ENCODE data around the gene ATG13. TPM values are rescaled to one million over a fixed set of nuclear protein-coding genes. Genes with fewer than 3 reads are reported as not detected.
"Not testable (repeated sequence)": the region's sequence is repeated elsewhere in the genome, so short reads cannot be mapped to it uniquely, and the experiment has no call there.

Gene ATG13
- polyA plus RNA-seq, 1 donor = 36.4 TPM

DNA sequence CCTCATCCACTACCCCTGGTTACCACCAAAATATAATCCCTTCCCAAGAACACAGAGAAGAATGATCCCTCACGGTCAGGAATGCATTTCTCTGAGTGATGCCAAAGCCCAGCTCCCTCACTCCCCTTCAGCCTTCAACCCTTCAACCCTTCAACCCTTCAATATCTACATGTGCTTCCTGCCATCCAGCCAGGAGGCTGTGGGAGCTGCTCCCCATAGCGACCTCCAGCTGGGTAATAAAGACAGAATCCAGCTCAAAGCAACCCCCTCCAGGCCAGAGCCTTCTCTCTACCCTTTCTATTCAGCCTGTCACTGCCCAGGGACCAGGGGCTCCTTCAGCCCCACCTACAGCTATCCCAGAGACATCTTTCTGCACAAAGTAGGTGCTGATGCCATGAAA lies 80.4 kb downstream of the ATG13 start:
- DNase-seq (ENCODE audit: low read depth) = no peak

GRCh38 chr11:46698597-46698996 lies 81.2 kb downstream of the ATG13 start:
- no peak for DNase-seq (ENCODE audit: low read depth)

- peak; percentile 90 for DNase-seq (ENCODE audit: low read depth)
Measured at GRCh38 chr11:46700241-46701077, 83.1 kb downstream of the ATG13 start, which contains the start of the genes ARHGAP1 and ZNF408. Gene ARHGAP1, minus strand, starts transcription at chr11:46700619. Its CDS starts 4,512 bp downstream, at chr11:46696107. Gene ZNF408, plus strand, starts transcription at chr11:46701031. Its CDS starts 17 bp downstream, at chr11:46701048.

DNA sequence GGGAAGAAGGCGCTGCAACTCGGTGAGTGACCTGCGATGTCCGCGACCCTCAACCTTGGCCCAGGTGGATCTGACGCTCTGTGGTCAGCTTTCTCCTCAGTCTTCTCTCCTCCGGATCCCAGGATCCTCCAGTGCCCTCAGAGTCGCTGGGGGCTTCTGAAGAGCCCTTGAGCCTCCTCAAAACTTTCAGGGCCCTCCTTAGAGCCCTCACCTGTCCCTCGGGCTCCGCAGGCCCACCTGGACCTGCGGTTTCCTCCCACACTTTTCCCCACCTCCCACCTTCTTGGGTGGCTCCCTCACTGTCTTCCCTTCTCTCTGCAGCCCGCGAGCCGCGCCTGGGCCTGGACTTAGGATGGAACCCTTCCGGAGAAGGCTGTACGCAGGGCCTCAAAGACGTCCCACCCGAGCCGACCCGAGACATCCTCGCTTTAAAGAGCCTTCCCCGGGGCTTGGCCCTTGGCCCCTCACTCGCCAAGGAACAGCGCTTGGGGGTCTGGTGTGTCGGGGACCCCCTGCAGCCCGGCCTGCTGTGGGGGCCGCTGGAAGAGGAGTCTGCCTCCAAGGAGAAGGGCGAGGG lies 83.8 kb downstream of the ATG13 start:
- DNase-seq (ENCODE audit: low read depth) = no peak

DNA sequence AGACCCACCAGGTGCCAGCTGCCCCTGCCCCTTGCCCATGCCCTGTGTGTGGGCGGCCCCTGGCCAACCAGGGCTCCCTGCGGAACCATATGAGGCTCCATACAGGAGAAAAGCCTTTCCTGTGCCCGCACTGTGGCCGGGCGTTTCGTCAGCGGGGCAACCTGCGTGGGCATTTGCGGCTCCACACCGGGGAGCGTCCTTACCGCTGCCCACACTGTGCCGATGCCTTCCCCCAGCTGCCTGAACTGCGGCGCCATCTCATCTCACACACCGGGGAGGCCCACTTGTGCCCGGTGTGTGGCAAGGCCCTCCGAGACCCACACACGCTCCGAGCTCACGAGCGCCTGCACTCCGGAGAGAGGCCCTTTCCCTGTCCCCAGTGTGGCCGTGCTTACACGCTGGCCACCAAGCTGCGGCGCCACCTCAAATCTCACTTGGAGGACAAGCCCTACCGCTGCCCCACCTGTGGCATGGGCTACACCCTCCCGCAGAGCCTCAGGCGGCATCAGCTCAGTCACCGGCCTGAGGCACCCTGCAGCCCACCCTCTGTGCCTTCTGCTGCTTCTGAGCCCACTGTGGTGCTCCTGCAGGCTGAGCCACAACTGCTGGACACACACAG lies 87.8 kb downstream of the ATG13 start:
- DNase-seq (ENCODE audit: low read depth) = no peak

DNA sequence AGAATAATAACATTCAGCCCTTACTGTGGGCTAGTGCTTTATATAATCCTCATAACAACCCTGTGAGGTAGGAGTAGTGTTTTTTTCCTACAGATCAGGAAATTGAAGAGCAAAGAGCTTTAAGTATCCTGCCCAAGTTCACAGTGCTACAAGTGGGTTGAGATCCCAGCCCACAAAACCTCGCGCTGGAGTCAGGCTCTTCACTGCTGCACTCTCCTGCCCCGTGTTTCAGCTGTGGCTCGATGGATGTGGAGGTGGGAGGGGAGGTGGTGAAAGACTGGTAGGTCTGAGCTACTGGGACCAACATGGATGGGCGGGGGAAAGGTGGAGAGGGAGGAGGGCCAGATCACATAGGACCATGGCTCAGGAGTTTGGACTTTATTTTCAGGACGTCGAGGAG lies 89.5 kb downstream of the ATG13 start:
- DNase-seq (ENCODE audit: low read depth) = no peak

DNA sequence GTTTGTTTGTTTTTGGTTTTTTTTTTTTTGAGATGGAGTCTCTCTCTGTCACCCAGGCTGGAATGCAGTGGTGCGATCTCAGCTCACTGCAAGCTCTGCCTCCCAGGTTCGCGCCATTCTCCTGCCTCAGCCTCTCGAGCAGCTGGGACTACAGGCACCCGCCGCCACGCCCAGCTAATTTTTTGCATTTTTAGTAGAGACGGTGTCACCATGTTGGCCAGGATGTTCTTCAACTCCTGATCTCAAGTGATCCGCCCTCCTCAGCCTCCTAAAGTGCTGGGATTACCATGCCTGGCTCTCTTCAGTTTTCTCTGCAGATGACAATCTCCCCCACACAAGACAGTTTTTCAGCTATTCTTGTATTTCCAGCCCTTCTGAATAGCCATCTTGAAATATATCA lies 92.0 kb downstream of the ATG13 start:
- DNase-seq (ENCODE audit: low read depth) = not testable (repeated sequence)

DNA sequence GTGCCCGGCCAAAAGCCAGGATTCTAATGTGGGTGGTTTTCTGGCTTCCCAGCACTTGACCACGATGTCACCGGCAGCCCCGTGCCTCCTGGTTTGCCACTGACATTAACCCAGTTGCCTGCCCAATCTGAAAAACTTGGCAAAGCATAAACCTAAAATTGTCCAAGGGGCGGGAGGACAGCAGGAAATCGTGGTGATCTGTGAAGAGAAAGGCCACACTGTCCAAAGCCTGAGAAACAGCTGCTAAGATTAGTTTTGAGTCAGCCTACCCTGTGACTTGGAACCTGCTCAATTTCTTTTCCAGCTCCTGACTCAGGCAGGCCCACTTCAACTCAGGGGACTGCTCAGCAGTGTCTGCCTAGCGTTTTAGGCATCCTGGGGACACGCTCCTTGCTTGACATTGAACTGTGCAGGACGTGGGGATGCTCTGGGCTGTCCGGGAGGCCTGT lies 93.5 kb downstream of the ATG13 start:
- peak; percentile 64 for DNase-seq (ENCODE audit: low read depth)

DNA sequence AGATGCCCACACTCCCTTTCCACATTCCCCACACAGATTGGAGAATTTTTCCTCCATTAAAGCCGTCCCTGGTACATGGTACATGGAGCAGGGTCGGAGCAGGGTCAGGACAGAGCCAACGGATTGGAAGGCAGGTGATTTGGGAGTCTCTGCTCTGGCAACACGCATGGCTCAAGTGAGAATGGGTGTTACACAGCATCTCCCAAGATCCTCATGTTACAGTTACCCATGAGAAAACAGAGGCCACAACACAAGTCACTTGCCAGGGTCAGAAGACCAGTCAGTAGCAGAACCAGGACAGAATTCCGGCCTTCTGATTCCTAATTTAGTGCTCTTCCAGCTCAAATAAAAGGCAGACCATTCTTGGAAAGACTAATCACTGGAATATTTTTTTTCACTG lies 94.0 kb downstream of the ATG13 start:
- DNase-seq (ENCODE audit: low read depth) = no peak

GRCh38 chr11:46712874-46713576 lies 95.7 kb downstream of the ATG13 start:
- no peak for DNase-seq (ENCODE audit: low read depth)

- not testable (repeated sequence) for DNase-seq (ENCODE audit: low read depth)
Measured at GRCh38 chr11:46717825-46718154, 100.4 kb downstream of the ATG13 start.

DNA sequence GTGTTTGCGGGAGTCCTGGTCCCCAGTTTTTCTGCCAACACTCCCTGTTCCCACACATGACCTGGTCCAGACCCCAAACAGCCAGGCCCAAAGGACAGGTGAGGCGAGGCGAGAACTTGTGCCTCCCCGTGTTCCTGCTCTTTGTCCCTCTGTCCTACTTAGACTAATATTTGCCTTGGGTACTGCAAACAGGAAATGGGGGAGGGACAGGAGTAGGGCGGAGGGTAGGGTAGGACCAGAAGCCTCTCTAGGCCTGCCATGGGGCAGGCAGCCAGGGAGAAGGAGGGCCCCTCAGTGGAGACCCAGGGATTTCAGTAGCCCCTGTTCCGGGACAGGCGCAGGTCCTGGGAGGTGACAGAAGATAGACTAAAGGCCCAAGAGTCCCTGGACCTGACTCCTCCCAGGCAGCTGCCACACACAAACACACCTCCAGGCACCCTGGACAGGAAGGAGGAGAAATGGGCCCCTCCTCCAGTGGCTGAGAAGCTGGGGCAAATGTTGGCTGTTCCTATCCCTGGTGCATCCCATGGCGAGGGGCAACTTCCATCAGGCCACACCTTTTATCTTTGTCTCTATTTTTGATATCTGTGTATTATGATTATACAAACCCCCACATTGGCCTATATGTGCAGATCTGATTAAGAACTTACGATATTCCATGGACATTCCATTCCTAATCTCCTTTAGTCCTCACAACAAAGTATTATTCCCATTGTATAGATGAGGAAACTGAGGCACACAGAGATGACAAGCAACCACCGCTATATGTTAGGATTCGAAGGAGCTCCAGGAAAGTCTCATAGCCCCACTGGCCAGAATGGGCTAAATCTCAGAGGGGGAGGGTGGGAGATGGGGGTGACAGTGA lies 101.0 kb downstream of the ATG13 start:
- DNase-seq (ENCODE audit: low read depth) = no peak

DNA sequence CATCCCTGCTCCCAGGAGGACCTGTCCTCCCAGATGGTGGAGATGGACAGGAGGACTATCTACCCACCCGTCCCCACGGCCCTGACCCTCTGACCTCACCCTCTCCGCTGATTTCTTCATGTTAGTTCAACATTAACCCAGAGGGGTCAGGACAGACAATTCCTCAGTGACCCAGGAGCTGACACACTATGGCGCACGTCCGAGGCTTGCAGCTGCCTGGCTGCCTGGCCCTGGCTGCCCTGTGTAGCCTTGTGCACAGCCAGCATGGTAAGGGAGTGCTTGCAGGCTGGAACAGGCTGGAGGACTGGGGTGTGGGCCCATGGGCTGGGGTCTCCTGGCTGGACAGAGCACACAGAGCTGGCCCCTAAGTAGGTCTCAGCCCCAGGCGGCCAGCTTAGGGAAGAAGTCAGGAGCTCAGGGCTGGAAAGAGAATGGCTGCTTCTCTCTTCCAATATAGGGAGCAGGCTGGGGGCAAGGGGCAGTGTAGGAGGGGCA lies 101.7 kb downstream of the ATG13 start, which contains the start of gene F2:
TSS of gene F2 (plus strand) at position 166 of the 495 bp plus-strand sequence. CDS start at position 189, 23 bp downstream.
- no peak for DNase-seq (ENCODE audit: low read depth)

- DNase-seq (ENCODE audit: low read depth) = no peak
Measured at GRCh38 chr11:46719543-46720218, 102.3 kb downstream of the ATG13 start.

GRCh38 chr11:46721286-46721685 lies 103.9 kb downstream of the ATG13 start:
- no peak for DNase-seq (ENCODE audit: low read depth)

DNA sequence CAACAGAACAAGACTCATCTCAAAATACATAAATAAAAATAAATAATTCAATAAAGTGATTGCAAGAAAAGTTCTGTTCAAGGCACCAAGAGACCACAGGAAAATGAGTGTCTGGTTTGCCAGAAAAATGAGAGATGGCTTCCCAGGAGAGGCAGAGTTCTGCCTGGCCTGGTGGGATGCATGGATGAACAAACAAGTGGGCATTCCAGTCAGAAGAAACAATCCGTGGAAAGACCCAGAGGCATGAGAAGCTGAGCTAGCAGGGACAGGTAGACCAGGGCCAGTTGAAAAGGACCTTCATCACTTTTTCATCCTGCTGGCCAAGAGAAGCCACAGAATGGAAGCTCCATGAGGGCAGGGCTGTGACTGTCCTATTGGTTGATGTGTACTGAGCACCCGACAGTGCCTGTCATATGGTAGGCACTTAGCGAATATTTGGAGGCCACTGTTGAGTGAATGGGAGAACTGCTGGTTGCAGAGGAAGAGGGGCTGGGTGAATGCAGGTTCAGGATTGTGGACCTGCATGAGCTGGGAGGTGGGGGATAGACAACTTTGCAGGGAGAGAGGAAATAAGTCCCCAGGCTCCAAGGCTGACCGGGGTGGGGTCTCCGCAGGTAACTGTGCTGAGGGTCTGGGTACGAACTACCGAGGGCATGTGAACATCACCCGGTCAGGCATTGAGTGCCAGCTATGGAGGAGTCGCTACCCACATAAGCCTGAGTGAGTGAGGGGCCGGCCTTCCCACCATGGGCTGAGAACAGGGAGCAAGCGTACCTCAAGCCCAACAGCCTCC lies 105.4 kb downstream of the ATG13 start:
- no peak for DNase-seq (ENCODE audit: low read depth)

DNA sequence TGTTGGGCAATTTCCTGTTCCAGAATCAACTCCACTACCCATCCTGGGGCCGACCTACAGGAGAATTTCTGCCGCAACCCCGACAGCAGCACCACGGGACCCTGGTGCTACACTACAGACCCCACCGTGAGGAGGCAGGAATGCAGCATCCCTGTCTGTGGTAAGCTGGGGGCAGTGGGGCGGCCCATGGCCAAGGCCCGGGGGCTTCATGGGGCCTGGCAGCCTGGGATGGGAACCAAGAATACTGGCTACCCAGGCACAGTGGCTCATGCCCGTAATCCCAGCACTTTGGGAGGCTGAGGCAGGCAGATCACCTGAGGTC lies 106.0 kb downstream of the ATG13 start:
- DNase-seq (ENCODE audit: low read depth) = no peak

DNA sequence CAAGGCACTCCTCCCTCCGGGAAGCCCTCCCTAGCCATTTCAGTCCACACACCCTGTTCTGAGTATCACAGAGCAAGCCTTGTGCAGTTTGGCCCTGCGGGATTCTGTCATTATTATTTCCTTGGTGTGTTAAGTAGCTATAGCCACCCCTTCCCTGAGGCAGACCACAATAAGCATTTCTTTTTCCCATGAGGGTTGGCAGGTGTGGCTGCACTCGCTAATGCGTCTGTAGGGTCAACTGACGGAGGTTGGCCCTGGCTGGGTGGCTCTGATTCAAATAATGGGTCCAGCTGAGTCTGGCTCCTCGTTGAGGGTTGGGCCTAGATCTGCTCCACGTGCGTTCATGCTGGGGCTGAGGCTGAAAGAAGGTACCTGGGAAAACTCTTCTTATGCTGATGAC lies 106.7 kb downstream of the ATG13 start:
- no peak for DNase-seq (ENCODE audit: low read depth)

All from forelimb muscle (tissue), 1 donor.